NOMO-1 treated with dmso at 0.1 percent for 144 hours (cell line): Measurements from ENCODE around the gene SLC38A9.

ENCODE experiments used
- DNase-seq: peaks from one replicate; lab custom pipeline; 2025; ENCODE audit not compliant: unreplicated experiment; lab: John Stamatoyannopoulos, UW

The SLC38A9 gene

GRCh38 chr5:55584398-55585205, 127.5 kb downstream of the SLC38A9 start:
- DNase-seq: no peak

- DNase-seq: no peak
These were observed 128.5 kb downstream of the SLC38A9 start for GRCh38 chr5:55583578-55583977.

GRCh38 chr5:55582256-55582655, 129.9 kb downstream of the SLC38A9 start:
- DNase-seq: no peak

GRCh38 chr5:55580042-55580441, 132.1 kb downstream of the SLC38A9 start:
- no peak for DNase-seq

- DNase-seq: no peak
These were observed 133.4 kb downstream of the SLC38A9 start for GRCh38 chr5:55578771-55579170.

- no peak for DNase-seq
These were observed 134.6 kb downstream of the SLC38A9 start for GRCh38 chr5:55577353-55578060.

- DNase-seq: no peak
These were observed 135.5 kb downstream of the SLC38A9 start for GRCh38 chr5:55576661-55577060.
